B cell (primary cell): Measurements from ENCODE around the gene EPSTI1. TPM values are rescaled to one million over a fixed set of nuclear protein-coding genes. Genes with fewer than 3 reads are reported as not detected.

Experiments used
- ATAC-seq: fragments of 200-7000 bp; cut with Tn5 transposase; one replicate; pipeline ENCODE4 v1.10.0; 2021; ENCODE audit warnings: low read depth, mild to moderate bottlenecking, moderate number of reproducible peaks, moderate library complexity
- CTCF ChIA-PET: fragments of 350-600 bp; sonication (Branson Sonifier 250); formaldehyde crosslinking; loops from one replicate; lab custom pipeline; 2021; ENCODE audit warnings: antibody characterized with exemption, inconsistent platforms; lab: Charles Lee
- POLR2A ChIA-PET: fragments of 350-600 bp; sonication (Branson Sonifier 250); formaldehyde crosslinking; loops from one replicate; lab custom pipeline; 2021; ENCODE audit warnings: antibody characterized with exemption; lab: Charles Lee
- DNase-seq: peaks from one replicate; pipeline ENCODE4 v3.0.0; 2013
- H2AFZ ChIP-seq: 2 replicates; pipeline ENCODE4 v1.6.1; 2012; ENCODE audit warnings: mild to moderate bottlenecking, low read depth, low read length; ENCODE audit not compliant: insufficient read depth, poor library complexity, severe bottlenecking
- H3K27ac ChIP-seq, 2 donors: 1 replicate in 1 of 2; 2 replicates in 1 of 2; pipeline ENCODE4 v1.5.1; 2012 to 2013; ENCODE audit warnings: low read length in 2 of 2, mild to moderate bottlenecking in 2 of 2, moderate library complexity in 1 of 2
- H3K27me3 ChIP-seq, 4 experiments: fragments of 200-600 bp in 1 of 4; sonication (generic) in 1 of 4; replicated peaks in 1 of 4; 1 replicate in 2 of 4; 2 replicates in 2 of 4; pipeline versions ENCODE4 v1.6.1 to v1.7.0; 2013 to 2016; ENCODE audit warnings: low read length in 3 of 4, mild to moderate bottlenecking in 2 of 4, mixed read lengths in 1 of 4, moderate library complexity in 1 of 4; ENCODE audit not compliant: insufficient read depth in 4 of 4, control insufficient read depth in 3 of 4; ENCODE audit errors: control extremely low read depth in 1 of 4
- H3K36me3 ChIP-seq, 2 experiments: replicated peaks in 1 of 2; 1 replicate in 1 of 2; 2 replicates in 1 of 2; pipeline versions ENCODE4 v1.6.1 to v1.7.1; 2013; ENCODE audit warnings: low read length in 1 of 2; ENCODE audit not compliant: insufficient read depth in 2 of 2, control insufficient read depth in 1 of 2; ENCODE audit errors: control extremely low read depth in 1 of 2, extremely low read depth in 1 of 2
- H3K4me1 ChIP-seq, 2 donors: fragments of 200-600 bp in 1 of 2; sonication (generic) in 1 of 2; 1 replicate in 1 of 2; 2 replicates in 1 of 2; pipeline versions ENCODE4 v1.5.1 to v1.6.1; 2013 to 2017; ENCODE audit warnings: low read length in 2 of 2; ENCODE audit not compliant: control insufficient read depth in 2 of 2, insufficient read depth in 2 of 2
- H3K4me2 ChIP-seq: replicated peaks from 2 replicates; pipeline ENCODE3; 2012; ENCODE audit warnings: mild to moderate bottlenecking, low read depth, low read length; ENCODE audit not compliant: poor library complexity, severe bottlenecking
- H3K4me3 ChIP-seq, 5 experiments: fragments of 200-600 bp in 1 of 5; sonication (generic) in 1 of 5; 1 replicate in 3 of 5; 2 replicates in 2 of 5; pipeline versions ENCODE4 v1.5.1 to v1.7.0; 2011 to 2016; ENCODE audit warnings: low read length in 4 of 5, mild to moderate bottlenecking in 4 of 5, low read depth in 2 of 5, control low read depth in 1 of 5, moderate library complexity in 1 of 5; ENCODE audit not compliant: insufficient read depth in 1 of 5; ENCODE audit errors: control extremely low read depth in 1 of 5, extremely low read depth in 1 of 5
- H3K79me2 ChIP-seq: fragments of 200-600 bp; sonication (generic); one replicate; pipeline ENCODE4 v1.6.0; 2016; ENCODE audit warnings: low read length; ENCODE audit not compliant: control insufficient read depth, insufficient read depth
- H3K9ac ChIP-seq: fragments of 200-600 bp; sonication (generic); 2 replicates; pipeline ENCODE4 v1.6.1; 2017; ENCODE audit warnings: mild to moderate bottlenecking, low read length, moderate library complexity
- H3K9me3 ChIP-seq, 3 donors: one replicate each; pipeline versions ENCODE4 v1.6.1 to v1.7.1; 2013; ENCODE audit warnings: low read length in 2 of 3; ENCODE audit not compliant: control insufficient read depth in 2 of 3, insufficient read depth in 1 of 3; ENCODE audit errors: control extremely low read depth in 1 of 3
- H4K20me1 ChIP-seq: 2 replicates; pipeline ENCODE4 v1.6.0; 2012; ENCODE audit warnings: mild to moderate bottlenecking, low read length; ENCODE audit not compliant: insufficient read depth, control insufficient read depth, poor library complexity, severe bottlenecking
- H3K27ac Mint-ChIP-seq: one replicate; pipeline ENCODE4 v1.8.0; 2021; ENCODE audit warnings: mixed read lengths
- H3K27me3 Mint-ChIP-seq: one replicate; pipeline ENCODE4 v1.8.0; 2021; ENCODE audit warnings: mixed read lengths
- H3K4me1 Mint-ChIP-seq: one replicate; pipeline ENCODE4 v1.8.0; 2021; ENCODE audit warnings: mixed read lengths
- H3K4me3 Mint-ChIP-seq: one replicate; pipeline ENCODE4 v1.8.0; 2021; ENCODE audit warnings: mixed read lengths
- H3K9me3 Mint-ChIP-seq: one replicate; pipeline ENCODE4 v1.8.0; 2022; ENCODE audit warnings: mixed read lengths; ENCODE audit not compliant: insufficient read depth
- CTCF ChIP-seq: fragments of 200-600 bp; IDR thresholded peaks from one replicate; pipeline ENCODE4 v1.8.0; 2022; ENCODE audit warnings: antibody characterized with exemption, mild to moderate bottlenecking
- EZH2 ChIP-seq: IDR thresholded peaks from 2 replicates; pipeline ENCODE4 v1.6.1; 2012; ENCODE audit warnings: borderline replicate concordance, low read depth, mild to moderate bottlenecking, moderate library complexity, low read length; ENCODE audit not compliant: insufficient read depth, poor library complexity, severe bottlenecking
- WGBS: methylation state at CpG from one replicate; pipeline ENCODE4 v1.1.5; 2013; ENCODE audit warnings: missing lambda C conversion rate; ENCODE audit not compliant: insufficient coverage; 5-methylcytosine and 5-hydroxymethylcytosine counted together
- intact Hi-C: fragments of 100-400 bp; cut with micrococcal nuclease; formaldehyde crosslinking; loops from one replicate; pipeline ENCODE4 v1.10.0; 2022
- polyA plus RNA-seq: library from polyadenylated mRNA; depleted of rRNA; stranded (reverse); fragments of >200 nt; gene quantifications from 2 replicates; pipeline ENCODE4 v1.2.3, GENCODE V29; 2012
- total RNA-seq, 2 donors: library from RNA; stranded (reverse); fragments of 120-200 nt in 1 of 2; gene quantifications; 1 replicate in 1 of 2; 2 replicates in 1 of 2; pipeline versions ENCODE4 v1.2.3 to v1.2.4, GENCODE V29; 2013 to 2022

Gene EPSTI1
- total and polyA plus RNA-seq, 2 donors (not counting 1 experiment from before 2014, with no cell fraction given): 13.4 to 41.8 TPM

DNA sequence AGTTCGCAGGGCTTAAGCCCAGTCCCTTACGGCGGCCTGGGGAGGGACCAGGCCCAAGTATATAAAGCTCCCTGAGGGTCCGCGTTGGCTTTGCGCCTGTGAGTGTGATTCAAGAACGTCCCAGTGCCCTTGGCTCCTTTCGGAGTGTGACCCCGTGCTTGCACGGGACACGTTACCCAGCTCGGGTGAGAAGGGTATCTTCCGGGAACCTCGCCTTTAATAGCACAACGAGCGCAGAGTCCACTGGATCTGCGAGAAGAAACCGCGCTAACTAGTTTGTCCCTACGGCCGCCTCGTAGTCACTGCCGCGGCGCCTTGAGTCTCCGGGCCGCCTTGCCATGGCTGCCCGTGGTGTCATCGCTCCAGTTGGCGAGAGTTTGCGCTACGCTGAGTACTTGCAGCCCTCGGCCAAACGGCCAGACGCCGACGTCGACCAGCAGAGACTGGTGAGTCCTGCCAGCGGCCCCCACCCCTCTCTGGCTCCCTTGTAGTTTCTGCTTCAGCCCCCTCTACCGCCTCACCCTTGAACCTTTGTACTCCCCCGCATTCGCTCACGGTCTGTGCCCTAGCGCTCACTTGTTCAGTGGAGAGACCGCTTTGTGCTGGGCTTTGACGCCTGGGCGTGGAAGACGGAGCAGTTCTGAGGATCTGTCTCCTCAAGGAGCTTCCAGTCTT lies 31.4 kb upstream of the EPSTI1 start, which contains the start of gene DNAJC15:
Gene DNAJC15, plus strand, starts transcription at position 298 of the 675 bp plus-strand sequence. Its CDS starts 41 bp downstream, at position 339.
- Histone ChIP-seq H3K4me1 (peaks cover 25 to 26% of the 10 kb centered on the region in 2 donors), H3K9me3 (no peaks in the 10 kb centered on the region), H4K20me1 (no peaks in the 10 kb centered on the region), H3K4me2 (peak within 1 kb of the TSS; percentile 87), H3K9ac (peak within 1 kb of the TSS; percentile 89), H3K79me2 (peaks cover 54% of the 10 kb centered on the region), H3K27me3 (no peaks in the 10 kb centered on the region), H2AFZ (peak within 1 kb of the TSS; percentile 92), H3K36me3 (peaks cover 4 to 6% of the 10 kb centered on the region in 2 experiments), H3K27ac (peak within 1 kb of the TSS; percentile 81 to 87), H3K4me3 (peak within 1 kb of the TSS; percentile 67 to 89 (median 70))
- intact Hi-C loops: loop anchor here (1.0 to 10.0 kb wide), 5 partner anchors 21 to 61 kb away; partner anchors contain the start of gene EPSTI1
- Mint-ChIP-seq H3K9me3 (no peaks in the 10 kb centered on the region), H3K4me1 (peaks cover 41% of the 10 kb centered on the region), H3K27me3 (no peaks in the 10 kb centered on the region), H3K4me3 (peak within 1 kb of the TSS; percentile 96), H3K27ac (peak within 1 kb of the TSS; percentile 97)
- ChIA-PET CTCF (interaction anchor here (0.7 to 3.8 kb wide), 19 partner anchors 10 to 778 kb away, joined by 3 to 24 read pairs (median 5); partner anchors contain the start of gene EPSTI1), POLR2A (interaction anchor here (0.5 to 2.7 kb wide), 6 partner anchors 10 to 63 kb away, joined by 3 to 19 read pairs (median 5); partner anchors contain the start of gene EPSTI1)
- 7% methylated on average over 44 of the region's 48 CpGs for WGBS
- peak; percentile 92 for DNase-seq
- TF ChIP-seq EZH2 (no peak), CTCF (peak; percentile 25)
- ATAC-seq: peak; percentile 90

- Histone ChIP-seq H3K9ac (peak overlapping the region; percentile 89), H4K20me1 (no peaks in the 10 kb centered on the region), H3K4me2 (peak overlapping the region; percentile 87), H3K4me3 (peak overlapping the region; percentile 67 to 89 (median 70)), H2AFZ (peak overlapping the region; percentile 92), H3K4me1 (peaks cover 25 to 26% of the 10 kb centered on the region in 2 donors), H3K36me3 (peaks cover 1 to 2% of the 10 kb centered on the region in 2 experiments), H3K9me3 (no peaks in the 10 kb centered on the region), H3K27ac (peak overlapping the region; percentile 81 to 87), H3K27me3 (no peaks in the 10 kb centered on the region), H3K79me2 (peaks cover 49% of the 10 kb centered on the region)
- Mint-ChIP-seq H3K4me1 (peaks cover 36% of the 10 kb centered on the region), H3K4me3 (peak overlapping the region; percentile 96), H3K9me3 (no peaks in the 10 kb centered on the region), H3K27ac (peak overlapping the region; percentile 97), H3K27me3 (no peaks in the 10 kb centered on the region)
- no peak for TF ChIP-seq CTCF
- no peak for TF ChIP-seq EZH2
- CTCF ChIA-PET: interaction anchor here (0.7 to 3.8 kb wide), 15 partner anchors 9 to 778 kb away, joined by 3 to 24 read pairs (median 5); partner anchors contain the start of gene EPSTI1
- DNase-seq (no peak), ATAC-seq (no peak)
- 60% methylated on average over 5 of the region's 12 CpGs for WGBS
- POLR2A ChIA-PET: interaction anchor here (0.7 to 2.7 kb wide), 4 partner anchors 31 to 63 kb away, joined by 3 to 19 read pairs (median 4); partner anchors contain the start of gene EPSTI1
- intact Hi-C loops: loop anchor here (1.0 to 10.0 kb wide), 5 partner anchors 22 to 62 kb away; partner anchors contain the start of gene EPSTI1
Measured at GRCh38 chr13:43022934-43023288, 30.9 kb upstream of the EPSTI1 start.
